Subcutaneous adipose tissue (tissue), 4 donors: ENCODE results near the gene MSANTD2. TPM values are rescaled to one million over a fixed set of nuclear protein-coding genes. Genes with fewer than 3 reads are reported as not detected.

Experiments
- total RNA-seq, 4 donors: library from RNA; depleted of rRNA; stranded (reverse); fragments of >200 nt; gene quantifications; one replicate each; pipeline ENCODE4 v1.1.0, GENCODE V29; 2016
- TF ChIP-seq, protein P1 (sequence below): fragments of 450-650 bp; IDR thresholded peaks from one replicate; pipeline ENCODE4 v1.5.1; 2016; ENCODE audit warnings: low read depth, mild to moderate bottlenecking, control low read depth, antibody characterized with exemption, moderate library complexity

Gene MSANTD2
- total RNA-seq, 4 donors from 2014 or later = 11.6 to 23.9 (median 15.0) TPM

DNA sequence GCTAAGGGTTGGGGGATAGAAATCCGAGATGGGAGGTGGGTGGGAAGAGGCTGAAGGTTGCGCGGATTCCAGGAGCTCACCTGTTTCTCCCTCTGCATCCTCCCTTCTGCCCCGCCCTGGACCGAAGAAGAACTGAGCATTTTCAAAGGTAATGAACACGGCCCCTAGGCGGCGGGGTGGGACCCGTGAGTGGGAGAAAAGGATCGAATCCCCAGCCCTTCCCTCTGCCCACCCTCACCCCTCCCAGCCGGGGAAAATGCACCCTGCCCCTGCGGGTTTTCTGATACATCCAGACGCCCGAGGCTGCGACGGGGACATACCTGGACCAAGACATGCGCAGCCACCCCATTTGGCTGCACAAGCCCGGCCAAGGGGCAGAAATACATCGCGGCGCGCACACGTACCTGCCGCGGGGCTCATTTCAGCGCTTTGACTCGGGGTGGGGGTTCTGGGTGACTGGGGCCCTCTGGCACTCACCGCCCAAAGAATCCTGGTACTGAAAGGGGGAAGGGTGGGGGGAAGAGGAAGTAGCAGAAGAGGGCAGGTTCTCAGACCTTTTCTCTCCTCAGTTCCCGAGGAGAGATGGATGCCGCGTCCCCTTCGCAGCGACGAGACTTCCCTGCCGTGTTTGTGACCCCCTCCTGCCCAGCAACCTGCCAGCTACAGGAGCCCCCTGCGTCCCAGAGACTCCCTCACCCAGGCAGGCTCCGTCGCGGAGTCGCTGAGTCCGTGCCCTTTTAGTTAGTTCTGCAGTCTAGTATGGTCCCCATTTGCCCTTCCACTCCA lies 54.2 kb downstream of the MSANTD2 start:
- TF ChIP-seq, protein P1, sequence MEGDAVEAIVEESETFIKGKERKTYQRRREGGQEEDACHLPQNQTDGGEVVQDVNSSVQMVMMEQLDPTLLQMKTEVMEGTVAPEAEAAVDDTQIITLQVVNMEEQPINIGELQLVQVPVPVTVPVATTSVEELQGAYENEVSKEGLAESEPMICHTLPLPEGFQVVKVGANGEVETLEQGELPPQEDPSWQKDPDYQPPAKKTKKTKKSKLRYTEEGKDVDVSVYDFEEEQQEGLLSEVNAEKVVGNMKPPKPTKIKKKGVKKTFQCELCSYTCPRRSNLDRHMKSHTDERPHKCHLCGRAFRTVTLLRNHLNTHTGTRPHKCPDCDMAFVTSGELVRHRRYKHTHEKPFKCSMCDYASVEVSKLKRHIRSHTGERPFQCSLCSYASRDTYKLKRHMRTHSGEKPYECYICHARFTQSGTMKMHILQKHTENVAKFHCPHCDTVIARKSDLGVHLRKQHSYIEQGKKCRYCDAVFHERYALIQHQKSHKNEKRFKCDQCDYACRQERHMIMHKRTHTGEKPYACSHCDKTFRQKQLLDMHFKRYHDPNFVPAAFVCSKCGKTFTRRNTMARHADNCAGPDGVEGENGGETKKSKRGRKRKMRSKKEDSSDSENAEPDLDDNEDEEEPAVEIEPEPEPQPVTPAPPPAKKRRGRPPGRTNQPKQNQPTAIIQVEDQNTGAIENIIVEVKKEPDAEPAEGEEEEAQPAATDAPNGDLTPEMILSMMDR = no peak

DNA sequence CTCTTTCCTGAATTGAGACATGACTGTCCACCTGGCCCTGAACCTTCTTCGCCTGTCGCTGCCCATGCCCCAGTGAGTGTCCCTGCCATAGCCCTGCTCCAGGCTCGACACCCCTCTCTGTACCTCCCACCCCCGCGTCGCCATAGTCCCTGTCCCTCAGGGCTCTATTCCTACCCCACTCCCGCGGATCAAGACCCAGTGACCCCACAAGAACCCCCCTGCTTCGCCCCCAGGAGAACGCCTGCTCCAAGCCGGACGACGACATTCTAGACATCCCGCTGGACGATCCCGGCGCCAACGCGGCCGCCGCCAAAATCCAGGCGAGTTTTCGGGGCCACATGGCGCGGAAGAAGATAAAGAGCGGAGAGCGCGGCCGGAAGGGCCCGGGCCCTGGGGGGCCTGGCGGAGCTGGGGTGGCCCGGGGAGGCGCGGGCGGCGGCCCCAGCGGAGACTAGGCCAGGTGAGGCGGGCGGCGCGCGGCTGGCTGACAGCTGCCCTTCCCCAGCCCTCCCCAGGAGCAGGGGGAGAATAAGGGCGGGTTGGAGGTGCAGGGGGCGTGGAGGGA lies 54.9 kb downstream of the MSANTD2 start:
- TF ChIP-seq, protein P1 = no peak

- TF ChIP-seq, protein P1 = no peak
These were observed 57.2 kb downstream of the MSANTD2 start for GRCh38 chr11:124743050-124743449.

- TF ChIP-seq, protein P1 = no peak
These were observed 57.7 kb downstream of the MSANTD2 start for GRCh38 chr11:124742555-124742954.

- TF ChIP-seq, protein P1 = no peak
These were observed 59.8 kb downstream of the MSANTD2 start for GRCh38 chr11:124740277-124740882.

DNA sequence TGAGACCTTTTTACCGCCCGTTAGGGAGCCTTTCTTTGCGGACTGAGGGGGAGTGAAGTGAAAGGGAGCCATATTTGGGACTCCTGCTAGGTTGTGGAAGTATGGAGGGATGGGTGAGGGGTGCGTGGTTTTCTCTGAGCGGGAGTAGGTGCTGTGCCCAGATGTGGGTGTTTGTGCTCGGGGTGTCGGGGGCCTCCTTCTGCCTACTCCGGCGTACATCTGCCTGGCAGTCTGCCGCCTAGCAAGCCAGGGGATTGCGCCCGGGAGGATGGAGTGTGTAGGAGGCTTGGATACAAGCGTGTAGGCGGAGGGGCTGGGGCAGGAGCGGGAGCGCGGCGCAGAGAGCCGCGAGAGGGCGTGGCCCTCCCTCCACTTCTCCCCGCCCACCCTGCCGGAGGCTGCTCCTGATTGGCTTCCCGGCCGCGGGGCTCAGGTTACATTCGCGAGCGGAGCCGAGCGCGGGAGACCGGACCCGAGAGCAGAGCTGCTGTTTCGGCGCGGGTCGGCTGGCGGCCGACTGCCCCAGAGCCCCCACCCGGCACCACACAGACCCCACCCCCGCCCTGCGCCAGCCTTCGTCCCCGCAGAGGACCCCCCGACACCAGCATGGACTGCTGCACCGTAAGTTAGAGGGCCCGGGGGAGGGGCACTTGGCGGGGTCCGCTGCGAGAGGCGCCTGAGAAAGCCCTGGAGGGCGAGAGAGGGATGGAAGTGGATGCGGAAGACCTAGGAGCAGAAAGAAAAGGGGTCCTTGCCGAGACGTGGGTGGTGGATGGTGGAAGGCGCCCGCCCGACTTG lies 60.5 kb downstream of the MSANTD2 start, which contains the start of gene NRGN:
NRGN (plus strand) TSS at position 464 of the 798 bp plus-strand sequence; CDS start at position 607, 143 bp downstream.
- TF ChIP-seq, protein P1 = no peak
